ENCODE data around the gene HYAL2. TPM values are rescaled to one million over a fixed set of nuclear protein-coding genes. Genes with fewer than 3 reads are reported as not detected.

HYAL2 gene
- total and polyA plus RNA-seq, 10 of the 15 experiments (the other 5 are each of a cell fraction or from before 2014, with no cell fraction given) = 0.06 to 21.8 (median 12.7) TPM

DNA sequence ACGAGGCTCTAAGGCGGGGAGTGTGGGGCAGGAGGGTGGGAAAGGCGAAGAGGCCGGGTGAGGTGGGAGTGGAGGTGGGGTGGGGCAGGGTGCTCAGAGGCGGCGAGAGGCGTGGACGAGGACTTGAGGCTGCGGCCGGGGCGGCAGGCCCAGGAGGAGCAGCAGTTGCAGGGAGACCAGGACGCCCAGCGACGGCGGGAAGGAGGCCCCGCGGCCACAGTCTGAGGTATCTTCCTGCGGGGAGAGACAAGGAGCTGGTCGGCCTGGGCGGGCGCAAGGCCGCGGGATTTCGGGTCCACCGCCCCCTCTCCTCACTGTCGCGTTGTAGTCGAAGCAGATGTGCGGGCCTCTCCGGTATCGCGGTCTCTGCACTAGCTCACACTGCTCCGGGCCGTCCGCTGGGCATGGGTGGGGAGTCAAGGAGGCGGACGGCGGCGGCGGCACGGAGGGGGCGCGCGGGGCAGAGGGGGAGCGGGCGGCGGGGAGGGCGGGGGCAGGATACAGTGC, 42.1 kb upstream of the HYAL2 start:
- Histone ChIP-seq H3K9ac (ENCODE audit: control insufficient read depth, insufficient read depth, low read length) (no peak overlapping the region), H2AFZ (ENCODE audit: control insufficient read depth, low read depth, low read length) (peak overlapping the region; percentile 55), H3K27ac (ENCODE audit: control insufficient read depth, insufficient read depth) (no peak overlapping the region), H3K4me2 (ENCODE audit: control insufficient read depth, insufficient read depth) (peak overlapping the region; percentile 100), H3K4me3 (peak overlapping the region; percentile 70), H3K79me2 (ENCODE audit: control insufficient read depth, insufficient read depth, low read length) (no peaks in the 10 kb centered on the region), H3K4me1 (ENCODE audit: control insufficient read depth, insufficient read depth, low read length) (peaks cover 10% of the 10 kb centered on the region; the same call in 1 of the 2 replicates), H3K9me3 (replicated peaks; ENCODE audit: control insufficient read depth, insufficient read depth, low read length) (no peaks in the 10 kb centered on the region), H3K27me3 (replicated peaks in 1 of 2; ENCODE audit: control insufficient read depth in 2 of 2, insufficient read depth in 2 of 2, low read length in 1 of 2) (no peaks in the 10 kb centered on the region; a peak in 1 of 4 replicates), H4K20me1 (ENCODE audit: control insufficient read depth, insufficient read depth) (no peaks in the 10 kb centered on the region), H3K36me3 (ENCODE audit: control insufficient read depth in 2 of 2, insufficient read depth in 2 of 2, low read length in 1 of 2) (no peaks in the 10 kb centered on the region)
- FAIRE-seq = no peak
- POLR2A ChIA-PET = interaction anchor here (0.6 to 1.1 kb wide), 3 partner anchors 14 to 412 kb away, joined by 3 to 8 read pairs (median 3); partner anchors contain the start of genes CYB561D2 and NPRL2
- DNase-seq (ENCODE audit: low read depth, low spot score) = no peak
- intact Hi-C loops (cut with micrococcal nuclease; ENCODE audit: unreplicated experiment) (no loop called here), in situ Hi-C loops (cut with MboI) (no loop called here)
- CTCF ChIA-PET = interaction anchor here (1.4 kb wide), 1 partner anchor 14 kb away, joined by 4 read pairs; the partner anchor contains the start of genes CYB561D2 and NPRL2
- BruUV-seq (replicated peaks) = no TSS peak
- SMC1A ChIA-PET (ENCODE audit: uncharacterized antibody, unreplicated experiment) = no interaction called here
- 38% methylated on average over 28 of the region's 48 CpGs for WGBS (ENCODE audit: insufficient coverage, insufficient replicate concordance, low lambda C conversion rate, missing lambda C conversion rate)
- RAD21 ChIA-PET (ENCODE audit: unreplicated experiment) = no interaction called here
- ATAC-seq = peak; percentile 30
- TF ChIP-seq POU2F2 (IDR thresholded peaks at IDR 0.05; ENCODE audit: borderline replicate concordance, low read depth, low read length) (no peak), YY1 (IDR thresholded peaks at IDR 0.05; ENCODE audit: low read depth, low read length) (no peak), EGR1 (IDR thresholded peaks at IDR 0.05; ENCODE audit: borderline replicate concordance in 1 of 2, low read depth in 2 of 2, low read length in 2 of 2) (no peak), SUZ12 (IDR thresholded peaks at IDR 0.05; ENCODE audit: unreplicated experiment) (no peak), CHD4 (IDR thresholded peaks at IDR 0.05) (no peak), RBBP5 (conservative IDR thresholded peaks at IDR 0.05) (no peak), YBX1 (IDR thresholded peaks at IDR 0.05) (no peak), ZNF274 (IDR thresholded peaks at IDR 0.05; ENCODE audit: insufficient read depth, insufficient read length) (no peak), HSF1 (IDR thresholded peaks at IDR 0.05; ENCODE audit: low read depth, low read length) (no peak), HDAC2 (IDR thresholded peaks at IDR 0.05) (no peak), RFX5 (IDR thresholded peaks at IDR 0.05; ENCODE audit: low read depth, low read length) (no peak), NR2C2 (IDR thresholded peaks at IDR 0.05; ENCODE audit: borderline replicate concordance, control insufficient read depth, insufficient read length, low read depth) (no peak)
- TF ChIP-seq, protein P1, sequence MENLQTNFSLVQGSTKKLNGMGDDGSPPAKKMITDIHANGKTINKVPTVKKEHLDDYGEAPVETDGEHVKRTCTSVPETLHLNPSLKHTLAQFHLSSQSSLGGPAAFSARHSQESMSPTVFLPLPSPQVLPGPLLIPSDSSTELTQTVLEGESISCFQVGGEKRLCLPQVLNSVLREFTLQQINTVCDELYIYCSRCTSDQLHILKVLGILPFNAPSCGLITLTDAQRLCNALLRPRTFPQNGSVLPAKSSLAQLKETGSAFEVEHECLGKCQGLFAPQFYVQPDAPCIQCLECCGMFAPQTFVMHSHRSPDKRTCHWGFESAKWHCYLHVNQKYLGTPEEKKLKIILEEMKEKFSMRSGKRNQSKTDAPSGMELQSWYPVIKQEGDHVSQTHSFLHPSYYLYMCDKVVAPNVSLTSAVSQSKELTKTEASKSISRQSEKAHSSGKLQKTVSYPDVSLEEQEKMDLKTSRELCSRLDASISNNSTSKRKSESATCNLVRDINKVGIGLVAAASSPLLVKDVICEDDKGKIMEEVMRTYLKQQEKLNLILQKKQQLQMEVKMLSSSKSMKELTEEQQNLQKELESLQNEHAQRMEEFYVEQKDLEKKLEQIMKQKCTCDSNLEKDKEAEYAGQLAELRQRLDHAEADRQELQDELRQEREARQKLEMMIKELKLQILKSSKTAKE (IDR thresholded peaks at IDR 0.05; ENCODE audit: low read depth, poor library complexity, severe bottlenecking) = no peak
- TF ChIP-seq, protein P2, sequence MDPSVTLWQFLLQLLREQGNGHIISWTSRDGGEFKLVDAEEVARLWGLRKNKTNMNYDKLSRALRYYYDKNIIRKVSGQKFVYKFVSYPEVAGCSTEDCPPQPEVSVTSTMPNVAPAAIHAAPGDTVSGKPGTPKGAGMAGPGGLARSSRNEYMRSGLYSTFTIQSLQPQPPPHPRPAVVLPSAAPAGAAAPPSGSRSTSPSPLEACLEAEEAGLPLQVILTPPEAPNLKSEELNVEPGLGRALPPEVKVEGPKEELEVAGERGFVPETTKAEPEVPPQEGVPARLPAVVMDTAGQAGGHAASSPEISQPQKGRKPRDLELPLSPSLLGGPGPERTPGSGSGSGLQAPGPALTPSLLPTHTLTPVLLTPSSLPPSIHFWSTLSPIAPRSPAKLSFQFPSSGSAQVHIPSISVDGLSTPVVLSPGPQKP (IDR thresholded peaks at IDR 0.05; ENCODE audit: low read depth, low read length) = no peak
- TF ChIP-seq, protein P3, sequence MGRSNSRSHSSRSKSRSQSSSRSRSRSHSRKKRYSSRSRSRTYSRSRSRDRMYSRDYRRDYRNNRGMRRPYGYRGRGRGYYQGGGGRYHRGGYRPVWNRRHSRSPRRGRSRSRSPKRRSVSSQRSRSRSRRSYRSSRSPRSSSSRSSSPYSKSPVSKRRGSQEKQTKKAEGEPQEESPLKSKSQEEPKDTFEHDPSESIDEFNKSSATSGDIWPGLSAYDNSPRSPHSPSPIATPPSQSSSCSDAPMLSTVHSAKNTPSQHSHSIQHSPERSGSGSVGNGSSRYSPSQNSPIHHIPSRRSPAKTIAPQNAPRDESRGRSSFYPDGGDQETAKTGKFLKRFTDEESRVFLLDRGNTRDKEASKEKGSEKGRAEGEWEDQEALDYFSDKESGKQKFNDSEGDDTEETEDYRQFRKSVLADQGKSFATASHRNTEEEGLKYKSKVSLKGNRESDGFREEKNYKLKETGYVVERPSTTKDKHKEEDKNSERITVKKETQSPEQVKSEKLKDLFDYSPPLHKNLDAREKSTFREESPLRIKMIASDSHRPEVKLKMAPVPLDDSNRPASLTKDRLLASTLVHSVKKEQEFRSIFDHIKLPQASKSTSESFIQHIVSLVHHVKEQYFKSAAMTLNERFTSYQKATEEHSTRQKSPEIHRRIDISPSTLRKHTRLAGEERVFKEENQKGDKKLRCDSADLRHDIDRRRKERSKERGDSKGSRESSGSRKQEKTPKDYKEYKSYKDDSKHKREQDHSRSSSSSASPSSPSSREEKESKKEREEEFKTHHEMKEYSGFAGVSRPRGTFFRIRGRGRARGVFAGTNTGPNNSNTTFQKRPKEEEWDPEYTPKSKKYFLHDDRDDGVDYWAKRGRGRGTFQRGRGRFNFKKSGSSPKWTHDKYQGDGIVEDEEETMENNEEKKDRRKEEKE (IDR thresholded peaks at IDR 0.05) = no peak
